Lower leg skin (tissue), 3 donors: ENCODE results near the gene UBAC2.

Source experiments
- CTCF ChIP-seq, 3 donors: fragments of 450-650 bp; IDR thresholded peaks; one replicate each; pipeline ENCODE4 v1.5.1; 2016; ENCODE audit warnings: antibody characterized with exemption in 3 of 3, mild to moderate bottlenecking in 3 of 3, moderate library complexity in 2 of 3
- POLR2A ChIP-seq, 2 donors: fragments of 450-650 bp; IDR thresholded peaks; one replicate each; pipeline ENCODE4 v1.6.1; 2016 to 2017; ENCODE audit warnings: antibody characterized with exemption in 2 of 2, mild to moderate bottlenecking in 1 of 2, moderate library complexity in 1 of 2

- TF ChIP-seq POLR2A (IDR thresholded peaks at IDR 0.05), result no peak
- no peak for TF ChIP-seq CTCF (IDR thresholded peaks at IDR 0.05)
These were observed 133.6 kb downstream of the UBAC2 start for GRCh38 chr13:99334221-99334620.
